Measurements from ENCODE around the gene IGFBP5.

The IGFBP5 gene

GRCh38 chr2:216713691-216714336 is 18.5 kb upstream of the IGFBP5 start:
- no peak for DNase-seq

DNA sequence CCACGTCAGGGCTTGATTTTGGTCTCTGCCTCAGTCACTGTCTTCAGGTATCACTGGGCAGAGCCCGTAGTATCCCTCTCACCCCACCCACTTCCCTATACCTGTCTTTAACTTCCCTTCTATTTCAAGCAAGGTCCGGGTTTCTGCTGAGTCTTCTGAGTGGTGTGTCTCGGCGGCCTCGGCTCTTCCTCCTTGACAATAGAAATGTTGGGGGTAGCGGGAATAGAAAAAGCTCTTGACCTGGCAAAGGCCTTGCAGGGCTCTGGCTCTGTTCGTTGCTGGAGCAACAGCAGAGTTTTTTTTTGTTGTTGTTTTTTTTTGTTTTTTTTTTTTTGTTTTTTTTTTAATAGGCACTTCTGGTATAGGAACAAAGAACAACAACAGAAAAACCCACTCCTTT is 16.0 kb upstream of the IGFBP5 start:
- DNase-seq, result no peak

DNA sequence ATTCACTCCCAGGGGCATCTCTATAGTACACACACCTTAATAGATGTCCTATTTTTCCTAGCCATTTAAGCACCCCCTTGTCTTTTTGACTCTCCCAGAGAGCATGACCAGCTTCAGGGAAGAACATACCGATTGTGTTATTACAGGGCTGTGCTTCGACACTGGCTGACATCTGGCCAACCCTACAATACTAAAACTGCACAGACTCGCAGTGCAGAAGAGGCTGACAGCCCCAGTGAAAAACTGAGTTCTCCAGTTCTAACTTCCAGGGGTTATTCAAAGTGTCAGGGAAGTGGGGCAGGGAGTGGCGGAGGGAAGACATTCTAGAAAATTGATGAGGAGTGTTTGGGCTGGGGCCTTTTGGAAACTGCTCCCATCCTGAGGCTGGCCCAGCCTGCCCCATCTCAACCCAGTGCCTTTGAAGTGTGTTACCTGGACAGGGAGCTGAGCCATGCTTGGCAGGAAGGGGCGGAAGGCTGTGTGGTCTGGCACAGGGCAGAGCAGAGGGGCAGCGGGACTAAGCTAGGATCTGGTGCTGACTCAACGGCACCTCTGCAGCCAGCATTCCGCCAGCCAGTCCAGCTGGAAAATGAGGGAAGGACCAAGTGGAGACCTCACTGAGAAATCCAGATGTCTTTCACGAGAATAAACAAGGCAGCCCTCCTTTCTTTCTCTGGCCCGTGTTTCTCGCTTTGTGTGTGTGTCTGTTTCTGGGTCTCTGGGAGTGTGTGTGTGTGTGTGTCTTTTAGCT is 15.4 kb upstream of the IGFBP5 start:
- DNase-seq, result no peak

GRCh38 chr2:216702756-216703155 is 7.4 kb upstream of the IGFBP5 start:
- DNase-seq, result no peak

GRCh38 chr2:216701544-216701943 is 6.2 kb upstream of the IGFBP5 start:
- no peak for DNase-seq

DNA sequence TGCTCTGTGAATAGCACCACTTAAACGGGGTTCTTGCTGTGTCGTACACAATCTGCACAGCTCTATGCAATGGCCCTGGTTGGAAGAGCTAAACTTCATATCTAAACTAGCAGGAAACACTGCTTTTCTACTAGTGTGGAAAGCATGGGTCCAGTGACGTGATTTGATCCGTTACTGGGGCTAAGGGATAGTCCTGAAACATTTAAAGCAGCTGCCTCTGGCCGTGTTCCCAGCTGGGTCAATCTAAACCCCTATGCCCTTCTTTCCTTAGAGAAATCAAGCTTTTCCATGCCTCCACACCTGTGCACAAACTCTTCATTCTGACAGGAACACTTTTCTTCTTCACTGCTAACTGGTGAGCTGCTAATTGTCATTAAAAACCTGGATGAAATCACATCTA is 5.4 kb upstream of the IGFBP5 start:
- no peak for DNase-seq

DNA sequence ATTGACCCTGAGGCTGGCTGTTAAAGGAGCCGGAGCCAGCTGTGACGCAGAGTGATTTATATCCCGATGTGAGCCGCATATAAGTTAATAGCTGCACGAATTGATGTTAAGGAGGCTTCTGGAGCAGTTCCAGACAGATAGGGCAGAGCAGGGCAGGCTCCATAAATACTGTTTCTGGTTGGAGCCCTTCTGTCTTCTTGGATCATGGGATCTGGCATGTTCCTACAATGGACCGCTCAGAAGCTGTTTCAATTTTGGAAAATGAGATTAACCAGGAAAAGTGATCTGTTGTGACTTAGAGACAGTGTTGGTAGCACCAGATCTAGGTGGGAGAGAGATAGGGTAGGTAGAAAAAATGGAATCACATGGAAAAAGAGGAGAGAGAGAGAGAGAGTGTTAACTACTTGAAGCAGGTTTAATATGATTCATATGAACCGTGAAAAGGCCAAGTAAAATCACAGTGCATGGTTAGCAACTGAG is 4.8 kb upstream of the IGFBP5 start:
- DNase-seq, result no peak

GRCh38 chr2:216698895-216699294 is 3.5 kb upstream of the IGFBP5 start:
- no peak for DNase-seq

GRCh38 chr2:216698293-216698692 is 2.9 kb upstream of the IGFBP5 start:
- DNase-seq, result no peak

GRCh38 chr2:216696751-216697560 is 1.6 kb upstream of the IGFBP5 start:
- DNase-seq, result no peak

DNA sequence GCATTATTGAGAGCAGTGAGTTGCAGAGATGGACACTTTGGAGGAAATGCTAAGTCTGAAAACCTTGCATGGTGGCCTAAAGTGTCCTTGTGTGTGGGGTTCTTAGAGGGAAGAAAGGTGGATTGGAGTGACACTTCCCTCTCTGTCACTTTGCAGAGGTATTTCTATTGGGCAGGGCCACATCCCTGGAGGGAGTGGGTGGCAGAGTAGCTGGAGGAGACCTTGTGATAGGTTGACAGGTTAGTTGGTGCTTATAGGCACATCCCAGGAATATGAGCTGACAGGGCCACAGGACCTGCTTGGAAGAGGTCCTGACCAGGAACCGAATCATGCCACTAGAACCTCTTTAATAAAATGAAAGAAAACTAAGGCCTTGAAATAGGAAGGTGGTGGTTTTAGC is 972 bp upstream of the IGFBP5 start:
- DNase-seq, result no peak

GRCh38 chr2:216694826-216695217 is 527 bp downstream of the IGFBP5 start:
- DNase-seq, result no peak

DNA sequence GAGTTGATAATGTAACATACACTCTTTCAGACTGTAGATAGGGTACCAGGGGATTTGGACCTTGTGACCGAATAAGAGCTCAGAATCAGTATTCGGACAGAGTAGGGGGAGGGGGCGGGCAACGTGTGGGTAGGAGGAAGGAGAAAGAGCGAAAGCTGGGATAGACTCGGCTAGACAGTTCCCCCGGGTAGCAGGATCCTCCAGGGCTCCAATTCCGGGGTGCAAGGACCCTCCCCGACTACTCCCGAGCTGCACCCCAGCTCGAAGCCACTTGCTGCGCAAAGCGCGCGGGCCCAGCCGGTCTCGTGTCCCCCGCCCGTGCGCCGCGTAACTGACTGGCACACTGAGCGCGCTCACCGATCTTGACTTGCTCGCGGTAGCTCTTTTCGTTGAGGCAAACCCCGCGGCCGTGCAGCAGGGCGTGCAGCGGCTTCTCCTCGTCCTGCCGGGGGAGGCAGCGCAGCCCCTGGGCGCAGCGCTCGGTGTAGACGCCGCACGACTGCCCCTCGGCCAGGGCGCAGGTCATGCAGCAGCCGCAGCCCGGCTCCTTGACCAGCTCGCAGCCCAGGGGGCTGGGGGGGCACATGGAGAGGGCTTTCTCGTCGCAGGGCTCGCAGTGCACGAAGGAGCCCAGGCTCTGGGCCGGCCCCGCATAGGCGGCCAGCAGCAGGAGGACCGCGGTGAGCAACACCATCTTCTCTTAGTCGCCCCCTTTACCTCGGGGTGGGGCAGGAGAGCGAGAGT is 1.1 kb downstream of the IGFBP5 start:
- DNase-seq, result peak; percentile 45

GRCh38 chr2:216693414-216694080 is 1.8 kb downstream of the IGFBP5 start:
- no peak for DNase-seq

DNA sequence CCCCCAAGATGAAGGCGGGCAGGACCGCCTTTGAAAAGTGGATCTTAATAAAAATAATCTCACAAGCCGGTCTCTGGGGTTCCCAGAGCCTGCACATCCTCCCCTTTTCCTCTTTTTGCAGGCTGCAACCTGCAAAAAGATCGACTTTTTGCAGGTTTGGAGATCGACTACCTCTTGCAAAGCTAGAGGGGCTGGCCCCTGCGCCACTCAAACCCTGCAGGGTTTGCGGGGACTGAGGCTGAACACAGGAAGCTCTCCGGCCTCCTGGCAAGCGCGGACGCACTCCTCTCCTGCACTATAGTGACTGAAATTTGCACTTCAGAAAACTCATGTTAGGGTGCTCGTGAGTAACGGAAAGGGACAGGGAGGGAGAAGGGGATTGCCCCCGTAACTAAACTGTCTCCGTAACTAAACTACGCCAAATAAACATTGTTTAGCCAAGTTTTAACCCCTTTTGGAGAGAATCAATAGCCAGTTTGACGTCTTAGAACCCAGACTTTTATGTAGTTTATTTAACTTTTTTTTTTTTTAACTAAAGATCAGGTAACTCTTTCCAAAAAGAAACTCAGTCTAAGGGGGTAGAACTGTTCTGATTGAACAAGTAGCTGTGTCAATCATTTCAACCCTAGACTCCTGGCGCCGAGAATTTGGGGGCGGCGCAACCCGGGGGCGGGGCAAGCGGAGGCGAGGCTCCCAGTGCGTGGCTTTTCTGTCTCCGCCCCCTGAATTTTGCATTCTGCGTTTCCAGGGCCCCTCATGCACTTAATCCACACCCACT is 2.5 kb downstream of the IGFBP5 start:
- DNase-seq, result peak; percentile 73

DNA sequence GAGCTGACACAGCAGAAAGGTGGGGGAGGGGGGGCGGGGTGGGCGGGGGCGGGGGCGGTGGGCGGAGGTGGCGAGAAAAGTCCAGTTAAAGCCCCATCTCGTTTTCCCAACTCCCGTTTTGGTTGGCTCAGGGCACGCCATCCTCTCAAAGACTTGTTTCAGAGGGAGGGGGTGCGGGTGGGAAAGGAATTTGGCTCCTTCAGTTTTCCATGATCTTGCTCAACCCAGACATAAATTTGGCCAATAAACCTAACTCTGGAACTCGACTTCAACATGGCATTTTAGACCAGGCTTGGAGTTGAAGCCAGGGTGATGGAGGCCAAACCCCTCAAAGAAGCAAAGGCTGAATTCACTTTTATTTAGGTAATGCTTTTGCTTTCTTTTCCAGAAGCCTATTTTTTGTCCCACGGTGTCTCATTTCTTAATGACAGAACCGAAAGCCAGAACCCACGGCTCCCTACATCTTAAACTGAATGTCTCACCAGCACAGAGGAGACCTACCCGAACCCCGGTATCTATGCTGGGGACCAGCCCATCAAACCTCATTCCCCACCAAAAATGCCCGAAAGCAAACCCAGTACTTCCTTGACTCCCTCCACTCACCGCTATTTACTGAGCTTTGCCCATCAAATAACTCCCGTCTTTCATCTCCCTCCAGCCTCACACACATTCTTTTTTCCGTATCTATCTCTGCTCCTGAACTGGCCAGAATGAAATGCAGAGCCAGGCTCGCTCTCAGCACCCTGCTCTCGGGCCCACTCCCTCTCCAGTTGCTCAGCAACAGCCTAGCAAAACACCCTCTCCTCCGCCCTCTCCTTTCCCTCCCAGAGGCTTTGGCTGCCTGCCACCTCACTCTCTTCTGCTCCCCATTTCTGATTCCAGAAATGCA is 4.3 kb downstream of the IGFBP5 start:
- DNase-seq, result no peak

DNA sequence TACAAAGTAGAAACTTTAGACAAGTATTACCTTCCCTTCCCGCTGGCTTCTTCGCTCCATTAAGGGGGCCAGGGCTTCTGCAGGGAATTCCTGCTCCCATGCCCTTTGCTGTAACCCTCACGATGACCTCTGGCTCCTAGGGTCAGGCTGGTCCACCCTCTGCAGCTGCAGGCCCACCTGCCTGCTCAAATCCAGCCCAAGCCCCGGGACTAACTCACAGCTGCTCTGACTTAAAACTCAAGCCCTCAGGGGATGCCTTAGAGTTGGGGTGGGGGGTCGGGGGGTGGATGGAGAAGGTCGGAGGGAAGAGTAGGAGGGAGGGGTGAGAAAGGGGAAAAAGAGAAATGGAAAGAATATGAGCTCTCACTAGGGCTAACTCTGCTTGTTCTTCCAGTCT is 4.9 kb downstream of the IGFBP5 start:
- no peak for DNase-seq

- no peak for DNase-seq
Observed at GRCh38 chr2:216689397-216689796, 6.0 kb downstream of the IGFBP5 start.

GRCh38 chr2:216688731-216689340 is 6.5 kb downstream of the IGFBP5 start:
- no peak for DNase-seq

GRCh38 chr2:216687646-216688045 is 7.7 kb downstream of the IGFBP5 start:
- DNase-seq, result no peak

Data from activated naive CD4-positive, alpha-beta T cell treated with anti-CD3 and anti-CD28 coated beads, Interleukin-2, amount 50 U/mL, for 16 hours (primary cell).